Measurements from ENCODE around the gene BMPR1A.

- TF ChIP-seq CTCF (IDR thresholded peaks at IDR 0.05; ENCODE audit: low read depth, low read length, missing input control) (no peak), REST (IDR thresholded peaks at IDR 0.05) (no peak), RAD21 (IDR thresholded peaks at IDR 0.05) (no peak), GABPA (IDR thresholded peaks at IDR 0.05 in 1 of 2, conservative IDR thresholded peaks at IDR 0.05 in 1 of 2) (no peak), MAX (IDR thresholded peaks at IDR 0.05) (no peak), NR2F2 (IDR thresholded peaks at IDR 0.05) (no peak), JUND (IDR thresholded peaks at IDR 0.05) (no peak)
Measured at GRCh38 chr10:86941991-86942421, 185.6 kb downstream of the BMPR1A start.
